ENCODE results near the gene FGG. TPM values are rescaled to one million over a fixed set of nuclear protein-coding genes. Genes with fewer than 3 reads are reported as not detected.

The FGG gene
- total and polyA plus RNA-seq, 2 of the 8 experiments (the other 6 are each of a cell fraction or from before 2014, with no cell fraction given): not detected

DNA sequence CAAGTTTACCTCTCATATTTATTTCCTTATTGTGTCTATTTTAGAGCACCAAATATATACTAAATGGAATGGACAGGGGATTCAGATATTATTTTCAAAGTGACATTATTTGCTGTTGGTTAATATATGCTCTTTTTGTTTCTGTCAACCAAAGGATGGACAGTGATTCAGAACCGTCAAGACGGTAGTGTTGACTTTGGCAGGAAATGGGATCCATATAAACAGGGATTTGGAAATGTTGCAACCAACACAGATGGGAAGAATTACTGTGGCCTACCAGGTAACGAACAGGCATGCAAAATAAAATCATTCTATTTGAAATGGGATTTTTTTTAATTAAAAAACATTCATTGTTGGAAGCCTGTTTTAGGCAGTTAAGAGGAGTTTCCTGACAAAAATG, 43.4 kb downstream of the FGG start (continued):
- TF ChIP-seq, protein P1, sequence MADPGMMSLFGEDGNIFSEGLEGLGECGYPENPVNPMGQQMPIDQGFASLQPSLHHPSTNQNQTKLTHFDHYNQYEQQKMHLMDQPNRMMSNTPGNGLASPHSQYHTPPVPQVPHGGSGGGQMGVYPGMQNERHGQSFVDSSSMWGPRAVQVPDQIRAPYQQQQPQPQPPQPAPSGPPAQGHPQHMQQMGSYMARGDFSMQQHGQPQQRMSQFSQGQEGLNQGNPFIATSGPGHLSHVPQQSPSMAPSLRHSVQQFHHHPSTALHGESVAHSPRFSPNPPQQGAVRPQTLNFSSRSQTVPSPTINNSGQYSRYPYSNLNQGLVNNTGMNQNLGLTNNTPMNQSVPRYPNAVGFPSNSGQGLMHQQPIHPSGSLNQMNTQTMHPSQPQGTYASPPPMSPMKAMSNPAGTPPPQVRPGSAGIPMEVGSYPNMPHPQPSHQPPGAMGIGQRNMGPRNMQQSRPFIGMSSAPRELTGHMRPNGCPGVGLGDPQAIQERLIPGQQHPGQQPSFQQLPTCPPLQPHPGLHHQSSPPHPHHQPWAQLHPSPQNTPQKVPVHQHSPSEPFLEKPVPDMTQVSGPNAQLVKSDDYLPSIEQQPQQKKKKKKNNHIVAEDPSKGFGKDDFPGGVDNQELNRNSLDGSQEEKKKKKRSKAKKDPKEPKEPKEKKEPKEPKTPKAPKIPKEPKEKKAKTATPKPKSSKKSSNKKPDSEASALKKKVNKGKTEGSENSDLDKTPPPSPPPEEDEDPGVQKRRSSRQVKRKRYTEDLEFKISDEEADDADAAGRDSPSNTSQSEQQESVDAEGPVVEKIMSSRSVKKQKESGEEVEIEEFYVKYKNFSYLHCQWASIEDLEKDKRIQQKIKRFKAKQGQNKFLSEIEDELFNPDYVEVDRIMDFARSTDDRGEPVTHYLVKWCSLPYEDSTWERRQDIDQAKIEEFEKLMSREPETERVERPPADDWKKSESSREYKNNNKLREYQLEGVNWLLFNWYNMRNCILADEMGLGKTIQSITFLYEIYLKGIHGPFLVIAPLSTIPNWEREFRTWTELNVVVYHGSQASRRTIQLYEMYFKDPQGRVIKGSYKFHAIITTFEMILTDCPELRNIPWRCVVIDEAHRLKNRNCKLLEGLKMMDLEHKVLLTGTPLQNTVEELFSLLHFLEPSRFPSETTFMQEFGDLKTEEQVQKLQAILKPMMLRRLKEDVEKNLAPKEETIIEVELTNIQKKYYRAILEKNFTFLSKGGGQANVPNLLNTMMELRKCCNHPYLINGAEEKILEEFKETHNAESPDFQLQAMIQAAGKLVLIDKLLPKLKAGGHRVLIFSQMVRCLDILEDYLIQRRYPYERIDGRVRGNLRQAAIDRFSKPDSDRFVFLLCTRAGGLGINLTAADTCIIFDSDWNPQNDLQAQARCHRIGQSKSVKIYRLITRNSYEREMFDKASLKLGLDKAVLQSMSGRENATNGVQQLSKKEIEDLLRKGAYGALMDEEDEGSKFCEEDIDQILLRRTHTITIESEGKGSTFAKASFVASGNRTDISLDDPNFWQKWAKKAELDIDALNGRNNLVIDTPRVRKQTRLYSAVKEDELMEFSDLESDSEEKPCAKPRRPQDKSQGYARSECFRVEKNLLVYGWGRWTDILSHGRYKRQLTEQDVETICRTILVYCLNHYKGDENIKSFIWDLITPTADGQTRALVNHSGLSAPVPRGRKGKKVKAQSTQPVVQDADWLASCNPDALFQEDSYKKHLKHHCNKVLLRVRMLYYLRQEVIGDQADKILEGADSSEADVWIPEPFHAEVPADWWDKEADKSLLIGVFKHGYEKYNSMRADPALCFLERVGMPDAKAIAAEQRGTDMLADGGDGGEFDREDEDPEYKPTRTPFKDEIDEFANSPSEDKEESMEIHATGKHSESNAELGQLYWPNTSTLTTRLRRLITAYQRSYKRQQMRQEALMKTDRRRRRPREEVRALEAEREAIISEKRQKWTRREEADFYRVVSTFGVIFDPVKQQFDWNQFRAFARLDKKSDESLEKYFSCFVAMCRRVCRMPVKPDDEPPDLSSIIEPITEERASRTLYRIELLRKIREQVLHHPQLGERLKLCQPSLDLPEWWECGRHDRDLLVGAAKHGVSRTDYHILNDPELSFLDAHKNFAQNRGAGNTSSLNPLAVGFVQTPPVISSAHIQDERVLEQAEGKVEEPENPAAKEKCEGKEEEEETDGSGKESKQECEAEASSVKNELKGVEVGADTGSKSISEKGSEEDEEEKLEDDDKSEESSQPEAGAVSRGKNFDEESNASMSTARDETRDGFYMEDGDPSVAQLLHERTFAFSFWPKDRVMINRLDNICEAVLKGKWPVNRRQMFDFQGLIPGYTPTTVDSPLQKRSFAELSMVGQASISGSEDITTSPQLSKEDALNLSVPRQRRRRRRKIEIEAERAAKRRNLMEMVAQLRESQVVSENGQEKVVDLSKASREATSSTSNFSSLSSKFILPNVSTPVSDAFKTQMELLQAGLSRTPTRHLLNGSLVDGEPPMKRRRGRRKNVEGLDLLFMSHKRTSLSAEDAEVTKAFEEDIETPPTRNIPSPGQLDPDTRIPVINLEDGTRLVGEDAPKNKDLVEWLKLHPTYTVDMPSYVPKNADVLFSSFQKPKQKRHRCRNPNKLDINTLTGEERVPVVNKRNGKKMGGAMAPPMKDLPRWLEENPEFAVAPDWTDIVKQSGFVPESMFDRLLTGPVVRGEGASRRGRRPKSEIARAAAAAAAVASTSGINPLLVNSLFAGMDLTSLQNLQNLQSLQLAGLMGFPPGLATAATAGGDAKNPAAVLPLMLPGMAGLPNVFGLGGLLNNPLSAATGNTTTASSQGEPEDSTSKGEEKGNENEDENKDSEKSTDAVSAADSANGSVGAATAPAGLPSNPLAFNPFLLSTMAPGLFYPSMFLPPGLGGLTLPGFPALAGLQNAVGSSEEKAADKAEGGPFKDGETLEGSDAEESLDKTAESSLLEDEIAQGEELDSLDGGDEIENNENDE (IDR thresholded peaks at IDR 0.05; ENCODE audit: insufficient replicate concordance, low read length): no peak
- TF ChIP-seq POLR2AphosphoS5 (IDR thresholded peaks at IDR 0.05; ENCODE audit: low read depth, low read length): no peak
- no peak for TF ChIP-seq CREB1 (IDR thresholded peaks at IDR 0.05)
- TF ChIP-seq EZH2 (IDR thresholded peaks at IDR 0.05; ENCODE audit: low read depth, low read length, severe bottlenecking): no peak
- no peak for TF ChIP-seq SRF (IDR thresholded peaks at IDR 0.05; ENCODE audit: low read depth, low read length)
- no peak for TF ChIP-seq RAD21 (IDR thresholded peaks at IDR 0.05 in 1 of 2, conservative IDR thresholded peaks at IDR 0.05 in 1 of 2; ENCODE audit: low read depth in 2 of 2, low read length in 2 of 2)
- TF ChIP-seq TEAD4 (IDR thresholded peaks at IDR 0.05; ENCODE audit: low read depth, low read length): no peak
- TF ChIP-seq E2F6 (IDR thresholded peaks at IDR 0.05): no peak
- TF ChIP-seq YY1 (IDR thresholded peaks at IDR 0.05; ENCODE audit: low read depth, low read length): no peak
- no peak for TF ChIP-seq CEBPB (IDR thresholded peaks at IDR 0.05; ENCODE audit: low read depth, low read length)
- no peak for TF ChIP-seq RBBP5 (IDR thresholded peaks at IDR 0.05; ENCODE audit: borderline replicate concordance, low read depth, low read length)

All from H1 (cell line).